NCI-H1436 treated with DMSO at 0.1 percent for 48 hours (cell line): ENCODE measurements around the gene SURF4.

ENCODE experiments used
- DNase-seq: peaks from one replicate; lab custom pipeline; 2025; lab: John Stamatoyannopoulos, UW

The SURF4 gene

GRCh38 chr9:133375724-133376654 lies at the start of gene SURF4, which contains the start of gene STKLD1:
TSS of gene SURF4 (minus strand) at chr9:133376060. CDS start at chr9:133375969, 91 bp downstream.
TSS of gene STKLD1 (plus strand) at chr9:133376366. CDS start at chr9:133376474, 108 bp downstream.
- peak; percentile 64 for DNase-seq

- DNase-seq: no peak
Measured at GRCh38 chr9:133425049-133425632, 49.3 kb upstream of the SURF4 start.

- DNase-seq: no peak
Measured at GRCh38 chr9:133424187-133424586, 48.3 kb upstream of the SURF4 start.

- DNase-seq: no peak
Measured at GRCh38 chr9:133423216-133423615, 47.4 kb upstream of the SURF4 start.

GRCh38 chr9:133421615-133422542 lies 46.0 kb upstream of the SURF4 start, which contains the start of gene ADAMTS13:
TSS of gene ADAMTS13 (plus strand) at chr9:133422367. CDS start at chr9:133422444, 77 bp downstream.
- no peak for DNase-seq

GRCh38 chr9:133420392-133420827 lies 44.5 kb upstream of the SURF4 start:
- DNase-seq: no peak

GRCh38 chr9:133419005-133419404 lies 43.1 kb upstream of the SURF4 start:
- no peak for DNase-seq

GRCh38 chr9:133417541-133418461 lies 41.9 kb upstream of the SURF4 start, which contains the start of gene REXO4:
TSS of gene REXO4 (minus strand) at chr9:133418010. CDS start at chr9:133417844, 166 bp downstream.
- no peak for DNase-seq

- DNase-seq: no peak
Measured at GRCh38 chr9:133415170-133415569, 39.3 kb upstream of the SURF4 start.

GRCh38 chr9:133408042-133408441 lies 32.2 kb upstream of the SURF4 start:
- no peak for DNase-seq

GRCh38 chr9:133406480-133407307 lies 30.8 kb upstream of the SURF4 start:
- no peak for DNase-seq

- DNase-seq: no peak
Measured at GRCh38 chr9:133405508-133406438, 29.9 kb upstream of the SURF4 start.

GRCh38 chr9:133404454-133405002 lies 28.7 kb upstream of the SURF4 start:
- no peak for DNase-seq

GRCh38 chr9:133403766-133404453 lies 28.1 kb upstream of the SURF4 start:
- no peak for DNase-seq

GRCh38 chr9:133402689-133403088 lies 26.8 kb upstream of the SURF4 start:
- DNase-seq: no peak

GRCh38 chr9:133401588-133401987 lies 25.7 kb upstream of the SURF4 start:
- DNase-seq: no peak

GRCh38 chr9:133400292-133400691 lies 24.4 kb upstream of the SURF4 start:
- no peak for DNase-seq

- DNase-seq: no peak
Measured at GRCh38 chr9:133397895-133398294, 22.0 kb upstream of the SURF4 start.
